ENCODE data around the gene MED26.

The MED26 gene

DNA sequence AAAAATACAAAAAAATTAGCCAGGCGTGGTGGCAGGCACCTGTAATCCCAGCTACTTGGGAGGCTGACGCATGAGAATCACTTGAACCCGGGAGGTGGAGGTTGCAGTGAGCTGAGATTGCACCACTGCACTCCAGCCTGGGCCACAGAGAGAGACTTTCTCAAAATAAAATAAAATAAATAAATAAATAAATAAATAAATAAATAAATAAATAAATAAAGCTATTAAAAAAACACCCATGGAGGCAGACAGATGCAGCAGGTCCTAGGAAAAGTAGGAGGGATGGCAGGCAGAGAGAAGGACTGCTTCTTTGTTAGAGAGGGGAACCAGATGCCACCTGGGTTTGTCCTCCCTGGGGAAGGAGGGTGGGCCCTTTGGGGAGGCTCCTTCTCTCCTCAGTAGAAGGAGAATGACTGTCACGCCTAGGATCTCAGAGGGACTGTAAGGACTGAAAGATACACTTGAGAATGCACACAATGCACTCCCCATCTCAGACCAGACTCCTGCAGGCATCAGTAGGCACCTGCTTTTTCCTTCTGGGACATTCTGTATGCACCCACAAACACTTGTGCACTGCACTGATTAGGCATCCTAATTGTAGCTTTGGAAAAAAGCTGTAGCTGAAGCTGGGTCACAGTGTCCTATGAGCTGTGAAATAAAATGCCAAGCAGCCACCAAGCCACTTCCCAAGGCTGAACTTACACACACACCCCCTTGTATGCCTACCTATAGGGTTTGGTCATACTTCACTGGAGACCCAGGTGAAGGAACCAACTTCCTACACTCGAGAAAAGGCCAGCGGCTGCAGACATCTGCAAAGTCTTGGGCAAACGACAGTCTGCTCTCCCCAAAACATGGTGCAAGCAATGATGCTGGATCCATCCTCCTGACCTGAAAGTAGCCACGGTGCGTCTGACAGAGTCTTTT, 36.9 kb downstream of the MED26 start (continued):
- TF ChIP-seq, protein P1, sequence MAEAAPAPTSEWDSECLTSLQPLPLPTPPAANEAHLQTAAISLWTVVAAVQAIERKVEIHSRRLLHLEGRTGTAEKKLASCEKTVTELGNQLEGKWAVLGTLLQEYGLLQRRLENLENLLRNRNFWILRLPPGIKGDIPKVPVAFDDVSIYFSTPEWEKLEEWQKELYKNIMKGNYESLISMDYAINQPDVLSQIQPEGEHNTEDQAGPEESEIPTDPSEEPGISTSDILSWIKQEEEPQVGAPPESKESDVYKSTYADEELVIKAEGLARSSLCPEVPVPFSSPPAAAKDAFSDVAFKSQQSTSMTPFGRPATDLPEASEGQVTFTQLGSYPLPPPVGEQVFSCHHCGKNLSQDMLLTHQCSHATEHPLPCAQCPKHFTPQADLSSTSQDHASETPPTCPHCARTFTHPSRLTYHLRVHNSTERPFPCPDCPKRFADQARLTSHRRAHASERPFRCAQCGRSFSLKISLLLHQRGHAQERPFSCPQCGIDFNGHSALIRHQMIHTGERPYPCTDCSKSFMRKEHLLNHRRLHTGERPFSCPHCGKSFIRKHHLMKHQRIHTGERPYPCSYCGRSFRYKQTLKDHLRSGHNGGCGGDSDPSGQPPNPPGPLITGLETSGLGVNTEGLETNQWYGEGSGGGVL (tag by site-specific recombination; IDR thresholded peaks at IDR 0.05), result no peak
- TF ChIP-seq ZNF433 (tag by site-specific recombination; IDR thresholded peaks at IDR 0.05; ENCODE audit: low read depth), result peak; percentile 85
- TF ChIP-seq, protein P2, sequence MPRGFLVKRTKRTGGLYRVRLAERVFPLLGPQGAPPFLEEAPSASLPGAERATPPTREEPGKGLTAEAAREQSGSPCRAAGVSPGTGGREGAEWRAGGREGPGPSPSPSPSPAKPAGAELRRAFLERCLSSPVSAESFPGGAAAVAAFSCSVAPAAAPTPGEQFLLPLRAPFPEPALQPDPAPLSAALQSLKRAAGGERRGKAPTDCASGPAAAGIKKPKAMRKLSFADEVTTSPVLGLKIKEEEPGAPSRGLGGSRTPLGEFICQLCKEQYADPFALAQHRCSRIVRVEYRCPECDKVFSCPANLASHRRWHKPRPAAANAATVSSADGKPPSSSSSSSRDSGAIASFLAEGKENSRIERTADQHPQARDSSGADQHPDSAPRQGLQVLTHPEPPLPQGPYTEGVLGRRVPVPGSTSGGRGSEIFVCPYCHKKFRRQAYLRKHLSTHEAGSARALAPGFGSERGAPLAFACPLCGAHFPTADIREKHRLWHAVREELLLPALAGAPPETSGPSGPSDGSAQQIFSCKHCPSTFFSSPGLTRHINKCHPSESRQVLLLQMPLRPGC (tag by site-specific recombination; IDR thresholded peaks at IDR 0.05), result no peak
- TF ChIP-seq, protein P3, sequence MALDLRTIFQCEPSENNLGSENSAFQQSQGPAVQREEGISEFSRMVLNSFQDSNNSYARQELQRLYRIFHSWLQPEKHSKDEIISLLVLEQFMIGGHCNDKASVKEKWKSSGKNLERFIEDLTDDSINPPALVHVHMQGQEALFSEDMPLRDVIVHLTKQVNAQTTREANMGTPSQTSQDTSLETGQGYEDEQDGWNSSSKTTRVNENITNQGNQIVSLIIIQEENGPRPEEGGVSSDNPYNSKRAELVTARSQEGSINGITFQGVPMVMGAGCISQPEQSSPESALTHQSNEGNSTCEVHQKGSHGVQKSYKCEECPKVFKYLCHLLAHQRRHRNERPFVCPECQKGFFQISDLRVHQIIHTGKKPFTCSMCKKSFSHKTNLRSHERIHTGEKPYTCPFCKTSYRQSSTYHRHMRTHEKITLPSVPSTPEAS (tag by site-specific recombination; IDR thresholded peaks at IDR 0.05), result no peak
- TF ChIP-seq, protein P4, sequence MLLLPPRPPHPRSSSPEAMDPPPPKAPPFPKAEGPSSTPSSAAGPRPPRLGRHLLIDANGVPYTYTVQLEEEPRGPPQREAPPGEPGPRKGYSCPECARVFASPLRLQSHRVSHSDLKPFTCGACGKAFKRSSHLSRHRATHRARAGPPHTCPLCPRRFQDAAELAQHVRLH (tag by site-specific recombination; IDR thresholded peaks at IDR 0.05), result peak; percentile 87
- TF ChIP-seq ZNF677 (tag by site-specific recombination; IDR thresholded peaks at IDR 0.05), result no peak
- TF ChIP-seq MZF1 (tag by site-specific recombination; IDR thresholded peaks at IDR 0.05; ENCODE audit: borderline replicate concordance), result peak; percentile 47; the same call in 1 of the 2 replicates
- 0 out of 2 replicates have a peak, but pooled peaks have one; percentile 45 for TF ChIP-seq RBAK (tag by site-specific recombination; IDR thresholded peaks at IDR 0.05)
- no peak for TF ChIP-seq ZNF391 (tag by site-specific recombination; IDR thresholded peaks at IDR 0.05; ENCODE audit: borderline replicate concordance, low read depth)
- TF ChIP-seq, protein P5, sequence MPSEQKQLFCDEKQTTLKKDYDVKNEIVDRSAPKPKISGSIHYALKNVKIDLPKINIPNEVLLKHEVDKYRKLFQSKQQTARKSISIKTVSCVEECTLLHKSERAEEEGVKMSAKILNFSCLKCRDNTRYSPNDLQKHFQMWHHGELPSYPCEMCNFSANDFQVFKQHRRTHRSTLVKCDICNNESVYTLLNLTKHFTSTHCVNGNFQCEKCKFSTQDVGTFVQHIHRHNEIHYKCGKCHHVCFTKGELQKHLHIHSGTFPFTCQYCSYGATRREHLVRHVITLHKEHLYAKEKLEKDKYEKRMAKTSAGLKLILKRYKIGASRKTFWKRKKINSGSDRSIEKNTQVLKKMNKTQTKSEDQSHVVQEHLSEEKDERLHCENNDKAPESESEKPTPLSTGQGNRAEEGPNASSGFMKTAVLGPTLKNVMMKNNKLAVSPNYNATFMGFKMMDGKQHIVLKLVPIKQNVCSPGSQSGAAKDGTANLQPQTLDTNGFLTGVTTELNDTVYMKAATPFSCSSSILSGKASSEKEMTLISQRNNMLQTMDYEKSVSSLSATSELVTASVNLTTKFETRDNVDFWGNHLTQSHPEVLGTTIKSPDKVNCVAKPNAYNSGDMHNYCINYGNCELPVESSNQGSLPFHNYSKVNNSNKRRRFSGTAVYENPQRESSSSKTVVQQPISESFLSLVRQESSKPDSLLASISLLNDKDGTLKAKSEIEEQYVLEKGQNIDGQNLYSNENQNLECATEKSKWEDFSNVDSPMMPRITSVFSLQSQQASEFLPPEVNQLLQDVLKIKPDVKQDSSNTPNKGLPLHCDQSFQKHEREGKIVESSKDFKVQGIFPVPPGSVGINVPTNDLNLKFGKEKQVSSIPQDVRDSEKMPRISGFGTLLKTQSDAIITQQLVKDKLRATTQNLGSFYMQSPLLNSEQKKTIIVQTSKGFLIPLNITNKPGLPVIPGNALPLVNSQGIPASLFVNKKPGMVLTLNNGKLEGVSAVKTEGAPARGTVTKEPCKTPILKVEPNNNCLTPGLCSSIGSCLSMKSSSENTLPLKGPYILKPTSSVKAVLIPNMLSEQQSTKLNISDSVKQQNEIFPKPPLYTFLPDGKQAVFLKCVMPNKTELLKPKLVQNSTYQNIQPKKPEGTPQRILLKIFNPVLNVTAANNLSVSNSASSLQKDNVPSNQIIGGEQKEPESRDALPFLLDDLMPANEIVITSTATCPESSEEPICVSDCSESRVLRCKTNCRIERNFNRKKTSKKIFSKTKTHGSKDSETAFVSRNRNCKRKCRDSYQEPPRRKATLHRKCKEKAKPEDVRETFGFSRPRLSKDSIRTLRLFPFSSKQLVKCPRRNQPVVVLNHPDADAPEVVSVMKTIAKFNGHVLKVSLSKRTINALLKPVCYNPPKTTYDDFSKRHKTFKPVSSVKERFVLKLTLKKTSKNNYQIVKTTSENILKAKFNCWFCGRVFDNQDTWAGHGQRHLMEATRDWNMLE (tag by site-specific recombination; conservative IDR thresholded peaks at IDR 0.05; ENCODE audit: low read depth), result peak; percentile 98
- no peak for TF ChIP-seq ZNF350 (tag by site-specific recombination; IDR thresholded peaks at IDR 0.05)
- TF ChIP-seq, protein P6, sequence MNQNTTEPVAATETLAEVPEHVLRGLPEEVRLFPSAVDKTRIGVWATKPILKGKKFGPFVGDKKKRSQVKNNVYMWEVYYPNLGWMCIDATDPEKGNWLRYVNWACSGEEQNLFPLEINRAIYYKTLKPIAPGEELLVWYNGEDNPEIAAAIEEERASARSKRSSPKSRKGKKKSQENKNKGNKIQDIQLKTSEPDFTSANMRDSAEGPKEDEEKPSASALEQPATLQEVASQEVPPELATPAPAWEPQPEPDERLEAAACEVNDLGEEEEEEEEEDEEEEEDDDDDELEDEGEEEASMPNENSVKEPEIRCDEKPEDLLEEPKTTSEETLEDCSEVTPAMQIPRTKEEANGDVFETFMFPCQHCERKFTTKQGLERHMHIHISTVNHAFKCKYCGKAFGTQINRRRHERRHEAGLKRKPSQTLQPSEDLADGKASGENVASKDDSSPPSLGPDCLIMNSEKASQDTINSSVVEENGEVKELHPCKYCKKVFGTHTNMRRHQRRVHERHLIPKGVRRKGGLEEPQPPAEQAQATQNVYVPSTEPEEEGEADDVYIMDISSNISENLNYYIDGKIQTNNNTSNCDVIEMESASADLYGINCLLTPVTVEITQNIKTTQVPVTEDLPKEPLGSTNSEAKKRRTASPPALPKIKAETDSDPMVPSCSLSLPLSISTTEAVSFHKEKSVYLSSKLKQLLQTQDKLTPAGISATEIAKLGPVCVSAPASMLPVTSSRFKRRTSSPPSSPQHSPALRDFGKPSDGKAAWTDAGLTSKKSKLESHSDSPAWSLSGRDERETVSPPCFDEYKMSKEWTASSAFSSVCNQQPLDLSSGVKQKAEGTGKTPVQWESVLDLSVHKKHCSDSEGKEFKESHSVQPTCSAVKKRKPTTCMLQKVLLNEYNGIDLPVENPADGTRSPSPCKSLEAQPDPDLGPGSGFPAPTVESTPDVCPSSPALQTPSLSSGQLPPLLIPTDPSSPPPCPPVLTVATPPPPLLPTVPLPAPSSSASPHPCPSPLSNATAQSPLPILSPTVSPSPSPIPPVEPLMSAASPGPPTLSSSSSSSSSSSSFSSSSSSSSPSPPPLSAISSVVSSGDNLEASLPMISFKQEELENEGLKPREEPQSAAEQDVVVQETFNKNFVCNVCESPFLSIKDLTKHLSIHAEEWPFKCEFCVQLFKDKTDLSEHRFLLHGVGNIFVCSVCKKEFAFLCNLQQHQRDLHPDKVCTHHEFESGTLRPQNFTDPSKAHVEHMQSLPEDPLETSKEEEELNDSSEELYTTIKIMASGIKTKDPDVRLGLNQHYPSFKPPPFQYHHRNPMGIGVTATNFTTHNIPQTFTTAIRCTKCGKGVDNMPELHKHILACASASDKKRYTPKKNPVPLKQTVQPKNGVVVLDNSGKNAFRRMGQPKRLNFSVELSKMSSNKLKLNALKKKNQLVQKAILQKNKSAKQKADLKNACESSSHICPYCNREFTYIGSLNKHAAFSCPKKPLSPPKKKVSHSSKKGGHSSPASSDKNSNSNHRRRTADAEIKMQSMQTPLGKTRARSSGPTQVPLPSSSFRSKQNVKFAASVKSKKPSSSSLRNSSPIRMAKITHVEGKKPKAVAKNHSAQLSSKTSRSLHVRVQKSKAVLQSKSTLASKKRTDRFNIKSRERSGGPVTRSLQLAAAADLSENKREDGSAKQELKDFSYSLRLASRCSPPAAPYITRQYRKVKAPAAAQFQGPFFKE (tag by site-specific recombination; IDR thresholded peaks at IDR 0.05; ENCODE audit: borderline replicate concordance), result no peak
- TF ChIP-seq ZNF660 (tag by site-specific recombination; IDR thresholded peaks at IDR 0.05), result no peak
- no peak for TF ChIP-seq ZNF747 (tag by site-specific recombination; IDR thresholded peaks at IDR 0.05)
- no peak for TF ChIP-seq FEZF1 (tag by site-specific recombination; IDR thresholded peaks at IDR 0.05)
- peak; percentile 91 for TF ChIP-seq ZNF266 (tag by site-specific recombination; IDR thresholded peaks at IDR 0.05; ENCODE audit: low read depth)
- peak; percentile 89 for TF ChIP-seq ZXDB (tag by site-specific recombination; IDR thresholded peaks at IDR 0.05)
- no peak for TF ChIP-seq ZNF596 (tag by site-specific recombination; IDR thresholded peaks at IDR 0.05)
- no peak for TF ChIP-seq ZBTB17 (tag by site-specific recombination; IDR thresholded peaks at IDR 0.05)

Data from HEK293 (cell line).